NB4 (cell line): ENCODE data around the gene CDK9.

Experiments used
- POLR2A ChIP-seq: IDR thresholded peaks from 2 replicates; pipeline ENCODE4 v1.6.1; 2011; ENCODE audit warnings: mild to moderate bottlenecking; ENCODE audit not compliant: insufficient read length; ENCODE audit errors: extremely low read depth
- TF ChIP-seq, protein P1 (sequence below): IDR thresholded peaks from one replicate; pipeline ENCODE4 v1.5.1; 2012; ENCODE audit warnings: low read depth, low read length
- TF ChIP-seq, protein P2 (sequence below): IDR thresholded peaks from 2 replicates; pipeline ENCODE4 v1.6.1; 2011; ENCODE audit warnings: low read depth, low read length

DNA sequence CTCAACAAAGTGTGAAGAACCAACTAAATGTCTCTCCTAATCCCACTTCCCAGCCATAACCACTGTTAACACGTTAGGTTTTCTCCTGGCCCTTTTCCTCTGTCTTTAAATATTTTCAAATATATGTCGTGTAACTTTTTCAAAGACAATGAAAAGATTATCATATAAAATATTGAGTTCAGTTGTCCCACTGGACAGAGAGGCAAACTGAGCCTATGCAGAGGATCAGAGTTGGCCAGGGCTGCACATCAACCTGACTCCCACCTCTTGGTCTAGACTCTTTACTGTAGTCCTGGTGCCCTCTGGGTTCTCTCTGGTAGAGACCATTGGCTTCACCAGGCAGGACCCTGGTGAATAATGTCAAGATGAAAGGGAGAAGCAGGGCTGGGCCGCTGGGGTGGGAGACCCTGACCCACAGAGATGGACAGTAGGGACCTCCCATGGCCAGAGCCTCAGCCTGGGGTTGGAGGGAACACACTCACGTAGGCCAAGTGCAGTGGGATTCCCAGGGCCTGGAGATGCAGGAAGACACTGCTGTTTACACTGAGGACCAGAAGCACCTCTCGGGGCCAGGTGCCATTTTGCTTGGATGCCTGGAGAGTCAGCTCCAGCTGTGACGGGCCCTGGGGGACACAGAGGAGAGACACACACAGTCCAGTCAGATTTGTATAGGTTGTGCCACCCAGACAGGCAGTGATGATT, 43.5 kb downstream of the CDK9 start:
- no peak for TF ChIP-seq POLR2A
- TF ChIP-seq, protein P1, sequence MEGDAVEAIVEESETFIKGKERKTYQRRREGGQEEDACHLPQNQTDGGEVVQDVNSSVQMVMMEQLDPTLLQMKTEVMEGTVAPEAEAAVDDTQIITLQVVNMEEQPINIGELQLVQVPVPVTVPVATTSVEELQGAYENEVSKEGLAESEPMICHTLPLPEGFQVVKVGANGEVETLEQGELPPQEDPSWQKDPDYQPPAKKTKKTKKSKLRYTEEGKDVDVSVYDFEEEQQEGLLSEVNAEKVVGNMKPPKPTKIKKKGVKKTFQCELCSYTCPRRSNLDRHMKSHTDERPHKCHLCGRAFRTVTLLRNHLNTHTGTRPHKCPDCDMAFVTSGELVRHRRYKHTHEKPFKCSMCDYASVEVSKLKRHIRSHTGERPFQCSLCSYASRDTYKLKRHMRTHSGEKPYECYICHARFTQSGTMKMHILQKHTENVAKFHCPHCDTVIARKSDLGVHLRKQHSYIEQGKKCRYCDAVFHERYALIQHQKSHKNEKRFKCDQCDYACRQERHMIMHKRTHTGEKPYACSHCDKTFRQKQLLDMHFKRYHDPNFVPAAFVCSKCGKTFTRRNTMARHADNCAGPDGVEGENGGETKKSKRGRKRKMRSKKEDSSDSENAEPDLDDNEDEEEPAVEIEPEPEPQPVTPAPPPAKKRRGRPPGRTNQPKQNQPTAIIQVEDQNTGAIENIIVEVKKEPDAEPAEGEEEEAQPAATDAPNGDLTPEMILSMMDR: no peak
- TF ChIP-seq, protein P2, sequence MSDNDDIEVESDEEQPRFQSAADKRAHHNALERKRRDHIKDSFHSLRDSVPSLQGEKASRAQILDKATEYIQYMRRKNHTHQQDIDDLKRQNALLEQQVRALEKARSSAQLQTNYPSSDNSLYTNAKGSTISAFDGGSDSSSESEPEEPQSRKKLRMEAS: no peak
